MCF 10A (cell line): ENCODE data around the gene AGBL1. TPM values are rescaled to one million over a fixed set of nuclear protein-coding genes. Genes with fewer than 3 reads are reported as not detected.

Experiments used
- BruUV-seq: library from RNA; stranded (reverse); fragments of 400-500 nt; replicated peaks from 2 replicates; lab custom pipeline; 2021; lab: Mats Ljungman, UMichigan
- CTCF ChIA-PET: fragments of 300-600 bp; sonication (Branson Sonifier 250); formaldehyde crosslinking; extraction: SDS; loops from one replicate; lab custom pipeline; 2021; ENCODE audit warnings: antibody characterized with exemption, inconsistent platforms; lab: Yijun Ruan, JAX
- POLR2A ChIA-PET: fragments of 300-600, 350-650 bp; sonication (Branson Sonifier 250); formaldehyde crosslinking; extraction: SDS; loops from one replicate; lab custom pipeline; 2020; ENCODE audit warnings: antibody characterized with exemption, inconsistent platforms; lab: Yijun Ruan, JAX
- DNase-seq: peaks from one replicate; pipeline ENCODE4 v3.0.0-alpha.2; 2018; ENCODE audit not compliant: unreplicated experiment
- H3K27ac Mint-ChIP-seq: one replicate; pipeline ENCODE4 v1.8.0; 2022; ENCODE audit warnings: mild to moderate bottlenecking, low read depth, mixed read lengths; ENCODE audit not compliant: unreplicated experiment
- H3K27me3 Mint-ChIP-seq: one replicate; pipeline ENCODE4 v1.8.0; 2022; ENCODE audit warnings: mixed read lengths; ENCODE audit not compliant: insufficient read depth, unreplicated experiment
- H3K36me3 Mint-ChIP-seq: one replicate; pipeline ENCODE4 v1.8.0; 2022; ENCODE audit warnings: mild to moderate bottlenecking, moderate library complexity, mixed read lengths; ENCODE audit not compliant: insufficient read depth, unreplicated experiment
- H3K4me1 Mint-ChIP-seq: one replicate; pipeline ENCODE4 v1.8.0; 2022; ENCODE audit warnings: mixed read lengths; ENCODE audit not compliant: insufficient read depth, unreplicated experiment
- H3K4me3 Mint-ChIP-seq: one replicate; pipeline ENCODE4 v1.8.0; 2022; ENCODE audit warnings: mild to moderate bottlenecking, moderate library complexity, mixed read lengths; ENCODE audit not compliant: unreplicated experiment
- H3K9me3 Mint-ChIP-seq: one replicate; pipeline ENCODE4 v1.8.0; 2022; ENCODE audit warnings: mixed read lengths; ENCODE audit not compliant: unreplicated experiment
- CTCF ChIP-seq: fragments of 200-600 bp; IDR thresholded peaks from one replicate; pipeline ENCODE4 v1.8.0; 2022; ENCODE audit warnings: antibody characterized with exemption, mild to moderate bottlenecking; ENCODE audit not compliant: unreplicated experiment
- intact Hi-C: fragments of 100-400 bp; cut with micrococcal nuclease; formaldehyde crosslinking; loops from 2 replicates; pipeline ENCODE4 v1.14.1; 2022
- total RNA-seq: library from RNA; stranded (reverse); gene quantifications from 2 replicates; pipeline ENCODE4 v1.2.3, GENCODE V29; 2022

AGBL1 gene
- total RNA-seq, 1 experiment from 2014 or later, result not detected

GRCh38 chr15:86259589-86259988 is 179.9 kb downstream of the AGBL1 start:
- Mint-ChIP-seq H3K9me3 (no peaks in the 10 kb centered on the region), H3K27me3 (no peaks in the 10 kb centered on the region), H3K4me3 (no peak overlapping the region), H3K36me3 (no peaks in the 10 kb centered on the region), H3K4me1 (peaks cover 10% of the 10 kb centered on the region), H3K27ac (no peak overlapping the region)
- BruUV-seq, result no TSS peak
- ChIA-PET CTCF (no interaction called here), POLR2A (no interaction called here)
- no peak for TF ChIP-seq CTCF
- intact Hi-C loops, result no loop called here
- no peak for DNase-seq

DNA sequence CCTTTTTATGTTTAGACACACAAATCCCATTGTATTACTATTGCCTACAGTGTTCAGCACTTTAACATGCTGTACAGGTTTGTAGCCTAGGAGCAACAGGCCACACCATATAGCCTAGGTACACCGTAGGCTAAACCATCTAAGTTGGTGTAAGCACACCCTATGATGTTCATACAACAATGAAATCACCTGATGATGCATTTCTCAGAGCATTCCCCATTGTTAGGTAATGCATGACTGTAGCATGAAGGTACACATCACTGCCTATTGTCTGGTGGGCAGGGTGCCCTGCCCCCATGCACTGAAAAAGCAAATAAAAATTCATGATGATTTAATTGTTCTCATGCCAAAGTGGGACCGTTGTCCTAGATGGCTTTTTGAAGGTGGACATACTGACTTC is 183.6 kb downstream of the AGBL1 start:
- peaks cover 4% of the 10 kb centered on the region for H3K4me1 Mint-ChIP-seq
- no peaks in the 10 kb centered on the region for H3K36me3 Mint-ChIP-seq
- POLR2A ChIA-PET, result no interaction called here
- intact Hi-C loops, result no loop called here
- BruUV-seq, result no TSS peak
- H3K27me3 Mint-ChIP-seq, result no peaks in the 10 kb centered on the region
- CTCF ChIA-PET, result interaction anchor here (0.6 kb wide), 2 partner anchors 349 to 464 kb away, joined by 3 to 4 read pairs; no protein-coding TSS in a partner anchor
- H3K4me3 Mint-ChIP-seq, result no peak overlapping the region
- H3K9me3 Mint-ChIP-seq, result no peaks in the 10 kb centered on the region
- H3K27ac Mint-ChIP-seq, result no peak overlapping the region
- DNase-seq, result no peak
- no peak for TF ChIP-seq CTCF

GRCh38 chr15:86266896-86267484 is 187.3 kb downstream of the AGBL1 start:
- no peaks in the 10 kb centered on the region for H3K36me3 Mint-ChIP-seq
- H3K4me3 Mint-ChIP-seq, result no peak overlapping the region
- DNase-seq, result no peak
- peaks cover 4% of the 10 kb centered on the region for H3K4me1 Mint-ChIP-seq
- H3K27me3 Mint-ChIP-seq, result no peaks in the 10 kb centered on the region
- no peak overlapping the region for H3K27ac Mint-ChIP-seq
- ChIA-PET CTCF (interaction anchor here (1.0 kb wide), 1 partner anchor 32 kb away, joined by 3 read pairs; no protein-coding TSS in a partner anchor), POLR2A (no interaction called here)
- TF ChIP-seq CTCF, result no peak
- no TSS peak for BruUV-seq
- no peaks in the 10 kb centered on the region for H3K9me3 Mint-ChIP-seq
- intact Hi-C loops, result no loop called here

GRCh38 chr15:86267892-86268291 is 188.2 kb downstream of the AGBL1 start:
- POLR2A ChIA-PET, result no interaction called here

More at GRCh38 chr15:86267892-86268291, 188.2 kb downstream of the AGBL1 start:
- TF ChIP-seq CTCF, result no peak
- BruUV-seq, result no TSS peak
- Mint-ChIP-seq H3K27me3 (no peaks in the 10 kb centered on the region), H3K36me3 (no peaks in the 10 kb centered on the region), H3K27ac (no peak overlapping the region), H3K9me3 (no peaks in the 10 kb centered on the region), H3K4me1 (peaks cover under 1% of the 10 kb centered on the region), H3K4me3 (no peak overlapping the region)
- CTCF ChIA-PET, result interaction anchor here (0.5 to 1.0 kb wide), 4 partner anchors 31 to 1439 kb away, joined by 3 read pairs; no protein-coding TSS in a partner anchor
- DNase-seq, result peak; percentile 55
- intact Hi-C loops, result no loop called here
